ENCODE data around the gene EBF3.

GRCh38 chr10:129914153-129914855, 49.8 kb downstream of the EBF3 start:
- TF ChIP-seq, protein P1, sequence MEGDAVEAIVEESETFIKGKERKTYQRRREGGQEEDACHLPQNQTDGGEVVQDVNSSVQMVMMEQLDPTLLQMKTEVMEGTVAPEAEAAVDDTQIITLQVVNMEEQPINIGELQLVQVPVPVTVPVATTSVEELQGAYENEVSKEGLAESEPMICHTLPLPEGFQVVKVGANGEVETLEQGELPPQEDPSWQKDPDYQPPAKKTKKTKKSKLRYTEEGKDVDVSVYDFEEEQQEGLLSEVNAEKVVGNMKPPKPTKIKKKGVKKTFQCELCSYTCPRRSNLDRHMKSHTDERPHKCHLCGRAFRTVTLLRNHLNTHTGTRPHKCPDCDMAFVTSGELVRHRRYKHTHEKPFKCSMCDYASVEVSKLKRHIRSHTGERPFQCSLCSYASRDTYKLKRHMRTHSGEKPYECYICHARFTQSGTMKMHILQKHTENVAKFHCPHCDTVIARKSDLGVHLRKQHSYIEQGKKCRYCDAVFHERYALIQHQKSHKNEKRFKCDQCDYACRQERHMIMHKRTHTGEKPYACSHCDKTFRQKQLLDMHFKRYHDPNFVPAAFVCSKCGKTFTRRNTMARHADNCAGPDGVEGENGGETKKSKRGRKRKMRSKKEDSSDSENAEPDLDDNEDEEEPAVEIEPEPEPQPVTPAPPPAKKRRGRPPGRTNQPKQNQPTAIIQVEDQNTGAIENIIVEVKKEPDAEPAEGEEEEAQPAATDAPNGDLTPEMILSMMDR (IDR thresholded peaks at IDR 0.05): no peak
- TF ChIP-seq POLR2A (IDR thresholded peaks at IDR 0.05): no peak
